ENCODE measurements around the gene ATG3.
"Not testable (repeated sequence)": the region's sequence is repeated elsewhere in the genome, so short reads cannot be mapped to it uniquely, and the experiment has no call there.

Gene ATG3

DNA sequence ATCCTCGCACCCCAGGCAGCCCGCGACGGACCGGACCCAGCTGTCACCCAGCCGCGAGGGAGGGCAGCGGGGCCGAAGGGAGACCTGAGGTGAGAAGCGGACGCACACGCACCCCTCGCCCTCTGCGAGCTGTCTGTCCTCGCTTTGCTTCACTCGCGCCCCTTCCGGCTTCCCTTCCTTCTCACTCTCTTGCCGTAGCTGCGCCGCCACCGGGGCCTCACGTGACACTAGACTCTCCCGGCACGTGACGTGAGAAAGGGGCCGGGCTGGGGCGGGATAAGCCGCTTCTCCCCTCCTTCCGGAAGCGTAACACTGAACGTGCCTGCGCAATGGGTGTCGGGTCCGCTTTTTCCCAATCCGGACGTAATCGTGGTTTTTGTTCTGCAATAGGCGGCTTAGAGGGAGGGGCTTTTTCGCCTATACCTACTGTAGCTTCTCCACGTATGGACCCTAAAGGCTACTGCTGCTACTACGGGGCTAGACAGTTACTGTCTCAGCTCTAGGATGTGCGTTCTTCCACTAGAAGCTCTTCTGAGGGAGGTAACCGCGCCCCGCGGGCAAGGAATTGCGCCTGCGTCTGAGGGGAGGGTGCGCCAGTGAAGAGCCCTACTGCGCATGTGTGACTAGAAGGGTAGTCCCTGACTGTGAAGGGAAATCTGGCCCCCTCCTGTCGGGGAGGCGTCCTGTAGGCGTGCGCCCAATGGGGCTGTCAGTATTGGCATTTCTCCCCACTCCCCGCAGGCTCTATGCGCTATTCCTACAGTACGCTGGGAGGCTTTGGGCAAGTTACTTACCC lies at the start of gene ATG3, which contains the start of gene SLC35A5:
Gene ATG3, minus strand, starts transcription at position 229 of the 796 bp plus-strand sequence. CDS start 434 bp downstream, outside the sequence.
Gene SLC35A5, plus strand, starts transcription at position 312 of the 796 bp plus-strand sequence. CDS start 1,359 bp downstream, outside the sequence.
- peak; percentile 98 to 99 for DNase-seq

DNA sequence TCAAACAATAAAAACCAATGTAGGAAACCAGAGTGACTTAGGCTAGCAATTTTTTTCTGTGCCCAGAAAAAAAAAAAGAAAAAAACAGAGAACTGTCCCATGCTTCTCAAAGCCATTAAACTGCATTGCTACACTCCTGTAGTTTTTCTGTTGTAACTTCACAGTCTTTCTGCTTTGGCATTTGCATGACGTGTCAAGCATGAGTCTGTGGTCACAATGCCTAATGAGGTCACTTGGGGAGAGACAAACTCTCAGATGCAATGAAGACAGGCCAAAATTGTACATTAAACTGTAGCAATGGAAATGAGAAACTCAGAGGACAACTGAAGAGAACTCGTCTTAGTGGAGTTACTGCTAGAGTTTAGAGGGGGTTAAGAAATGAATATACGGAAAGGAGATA lies 48.4 kb upstream of the ATG3 start:
- no peak for DNase-seq

DNA sequence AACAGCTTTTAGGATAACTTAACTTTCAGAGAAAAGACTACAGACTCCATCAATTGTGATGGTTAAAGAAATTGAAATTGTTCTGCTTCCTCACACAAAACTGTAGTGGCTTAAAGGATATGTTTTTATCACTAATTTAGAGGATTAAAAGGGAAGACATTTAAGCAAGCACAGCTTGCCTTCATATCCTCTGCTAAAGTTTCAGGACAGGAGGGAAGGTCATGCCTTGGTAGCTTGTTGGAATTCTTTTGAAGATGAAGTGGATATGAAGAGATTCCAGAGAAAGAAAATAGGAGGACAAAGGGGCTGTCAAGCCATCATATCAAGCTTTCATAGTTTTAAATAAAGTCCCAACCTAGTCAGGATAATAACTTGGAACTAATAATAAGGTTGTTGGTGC lies 46.1 kb upstream of the ATG3 start:
- no peak for DNase-seq

DNA sequence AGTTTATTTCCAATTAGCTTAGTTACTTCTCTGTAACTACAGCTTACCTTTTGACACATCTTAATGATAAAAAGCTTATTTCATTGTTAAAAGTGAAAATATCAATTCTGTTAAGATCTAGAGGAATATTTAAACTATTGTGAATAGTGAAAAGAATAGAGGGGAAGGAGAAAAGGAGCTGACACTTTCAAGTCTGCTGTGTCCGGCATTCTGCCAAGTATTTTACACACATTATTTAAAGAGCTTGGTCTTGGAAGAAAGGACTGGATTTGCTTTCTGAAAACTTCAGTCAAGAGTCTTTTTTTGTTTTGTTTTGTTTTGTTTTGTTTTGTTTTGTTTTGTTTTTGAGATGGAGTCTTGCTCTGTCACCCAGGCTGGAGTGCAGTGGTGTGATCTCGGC lies 44.3 kb upstream of the ATG3 start:
- DNase-seq: no peak

DNA sequence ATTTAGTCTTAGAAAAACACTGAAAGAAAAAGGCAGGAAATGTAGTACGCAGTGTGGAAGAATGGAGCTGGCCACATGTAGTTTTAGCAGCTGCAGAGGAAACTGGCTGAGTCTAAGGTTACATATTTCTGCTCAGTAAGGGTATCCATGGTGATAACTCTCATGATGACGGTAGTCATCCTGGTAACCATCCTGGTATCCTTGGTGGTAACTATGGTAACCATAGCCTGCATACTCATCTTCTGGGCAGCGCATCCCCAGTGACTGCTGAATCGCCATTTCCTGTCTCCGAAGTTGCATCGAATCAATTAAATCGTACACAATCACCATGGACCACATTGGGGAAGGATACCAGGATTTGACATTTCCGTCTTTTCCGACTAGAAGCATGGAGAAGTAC lies 43.5 kb upstream of the ATG3 start:
- DNase-seq: no peak

DNA sequence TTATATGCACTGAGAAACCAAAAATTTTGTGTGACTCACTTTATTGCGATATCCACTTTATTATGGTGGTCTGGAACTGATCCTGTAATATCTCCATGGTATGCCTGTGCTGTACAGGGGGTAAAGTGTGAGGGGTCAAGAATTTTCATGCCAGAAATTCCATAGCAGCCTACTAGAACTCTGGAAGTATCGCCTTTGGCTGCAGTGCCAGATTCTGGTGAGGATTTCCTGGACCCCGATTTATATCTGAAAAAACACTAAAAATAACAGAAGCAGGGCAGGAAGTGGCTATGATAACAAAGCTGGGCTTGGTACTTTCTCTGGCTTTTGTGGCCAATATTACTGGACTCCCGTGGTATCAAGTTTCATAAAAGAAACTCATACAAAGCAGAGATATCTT lies 42.8 kb upstream of the ATG3 start:
- no peak for DNase-seq

DNA sequence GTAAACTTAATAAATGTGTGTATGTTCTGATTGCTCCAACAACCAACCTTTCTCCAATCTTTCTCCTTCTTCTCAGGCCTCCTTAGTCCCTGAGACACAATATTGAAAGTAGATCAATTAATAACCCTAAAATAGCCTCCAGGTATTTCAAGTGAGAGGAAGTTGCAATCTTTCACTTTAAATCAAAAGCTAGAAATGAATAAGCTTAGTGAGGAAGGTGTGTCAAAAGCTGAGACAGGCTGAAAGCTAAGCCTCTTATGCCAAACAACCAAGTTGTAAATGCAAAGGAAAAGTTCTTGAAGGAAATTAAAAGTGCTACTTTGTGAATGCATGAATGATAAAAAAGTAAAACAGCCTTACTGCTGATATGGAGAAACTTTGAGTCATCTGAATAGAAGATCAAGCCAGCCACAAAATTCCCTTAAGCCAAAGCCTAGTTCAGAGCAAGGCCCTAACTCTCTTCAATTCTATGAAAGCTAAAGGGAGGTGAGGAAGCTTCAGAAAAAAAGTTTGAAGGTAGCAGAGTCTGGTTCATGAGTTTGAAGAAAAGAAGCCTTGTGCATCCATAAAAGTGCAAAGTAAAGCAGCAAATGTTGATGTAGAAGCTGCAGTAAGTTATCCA lies 40.6 kb upstream of the ATG3 start:
- no peak for DNase-seq

DNA sequence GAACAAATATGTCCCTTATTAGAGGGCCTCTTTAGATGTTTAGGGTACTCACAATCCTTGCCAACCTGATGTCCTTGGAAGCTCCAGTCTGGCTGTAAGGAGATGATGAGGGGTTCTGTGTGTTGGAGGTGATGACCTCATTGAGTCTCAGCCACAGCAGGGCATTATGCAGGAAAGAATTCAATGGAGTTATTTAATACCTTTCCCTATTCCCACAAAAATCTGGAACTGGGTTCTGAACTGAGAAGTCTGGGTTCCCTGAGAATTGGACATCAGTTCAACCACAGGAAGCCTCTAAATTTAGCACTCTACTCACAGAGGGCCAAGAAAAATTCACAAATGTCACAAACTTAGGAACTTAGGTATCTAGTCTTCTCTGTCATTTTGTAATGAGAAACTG lies 37.0 kb upstream of the ATG3 start:
- no peak for DNase-seq

DNA sequence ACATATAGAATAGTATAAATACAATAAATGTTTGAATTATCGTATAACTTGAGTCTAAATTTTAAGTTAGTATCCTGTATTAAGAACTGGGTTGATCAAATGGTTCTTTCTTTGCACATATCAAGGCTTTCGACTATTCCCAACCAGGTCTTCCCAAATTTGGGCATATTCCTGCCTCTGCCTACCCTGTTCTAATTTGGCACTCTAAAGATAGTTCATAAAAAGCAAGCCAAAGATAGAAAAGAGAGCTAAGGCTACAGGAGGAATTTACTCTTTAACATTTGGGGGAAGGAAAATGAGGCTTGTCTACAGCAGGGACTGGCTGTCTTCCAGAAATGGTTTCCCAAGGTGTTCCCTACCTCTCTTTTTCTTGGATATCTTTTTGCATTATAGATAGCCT lies 36.2 kb upstream of the ATG3 start:
- no peak for DNase-seq

DNA sequence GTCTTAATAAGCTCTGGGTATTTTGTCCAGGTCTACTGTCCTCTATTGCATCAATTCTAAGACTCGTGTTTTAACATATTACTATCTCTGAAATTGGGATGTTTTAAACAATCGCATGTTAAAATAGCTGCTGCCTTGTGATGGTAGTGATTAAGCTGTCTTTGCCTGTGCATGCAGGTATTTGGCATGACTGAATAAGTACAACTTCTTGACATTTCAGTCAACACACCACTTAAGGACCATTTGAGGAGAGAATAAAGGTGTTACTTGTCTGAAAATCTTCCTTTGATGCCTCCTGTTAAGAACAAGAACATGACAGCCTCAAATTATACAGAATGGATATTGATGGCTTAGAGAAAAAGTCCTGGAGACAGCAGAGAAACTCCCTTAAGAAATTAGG lies 33.1 kb upstream of the ATG3 start:
- DNase-seq: no peak

DNA sequence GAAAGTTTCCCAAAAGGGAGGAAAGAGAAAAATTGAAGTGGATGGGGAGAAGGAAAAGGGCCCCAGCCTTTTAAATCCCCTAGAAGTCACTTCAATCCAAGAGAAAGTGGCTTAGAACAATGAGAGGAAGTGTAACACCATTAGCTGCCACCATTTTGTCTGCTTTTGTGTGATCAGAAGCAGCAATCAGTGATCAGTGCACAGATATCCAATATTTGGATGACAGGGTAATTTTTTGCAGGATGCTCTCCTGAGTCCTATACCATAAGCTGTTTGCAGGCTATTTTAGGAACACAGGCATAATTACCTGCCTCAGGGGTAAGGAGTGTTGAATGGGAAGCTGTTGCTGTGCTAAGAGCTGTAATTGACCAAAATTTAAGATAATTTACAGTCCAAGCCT lies 31.5 kb upstream of the ATG3 start:
- DNase-seq: no peak

DNA sequence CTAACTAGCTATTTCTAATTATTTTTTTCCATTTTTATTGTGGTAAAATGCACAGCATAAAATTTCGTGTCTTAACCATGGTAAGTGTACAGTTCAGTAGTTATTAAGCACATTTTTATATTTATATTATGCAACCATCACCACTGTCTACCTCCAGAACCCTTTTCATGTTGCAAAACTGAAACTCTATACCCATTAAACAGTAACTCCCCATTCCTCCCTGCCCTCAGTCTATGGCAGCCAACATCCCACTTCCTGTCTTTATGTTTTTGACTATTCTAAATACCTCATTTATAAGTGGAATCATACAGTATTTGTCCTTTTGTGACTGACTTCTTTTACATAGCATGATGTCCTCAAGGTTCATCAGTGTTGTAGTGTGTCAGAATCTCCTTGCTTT lies 25.6 kb upstream of the ATG3 start:
- no peak for DNase-seq

DNA sequence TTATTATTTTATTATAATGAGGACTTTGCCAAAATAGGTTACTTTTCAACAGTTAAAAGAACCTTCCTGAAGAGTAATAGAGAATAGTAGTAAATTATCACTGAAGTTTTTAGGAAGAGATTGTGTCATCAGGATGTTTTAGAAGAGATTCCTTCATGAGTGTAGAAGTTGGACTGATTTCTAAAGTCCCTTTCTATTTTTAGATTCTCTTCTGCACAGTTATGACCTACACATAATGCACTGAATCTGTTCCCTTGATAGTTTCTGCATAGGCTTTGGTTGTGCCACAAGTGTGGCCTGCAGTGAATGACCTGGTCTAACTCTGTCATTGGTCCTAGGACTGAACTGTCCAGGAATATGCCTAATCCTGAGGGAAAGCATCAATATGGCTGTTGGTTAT lies 24.0 kb upstream of the ATG3 start:
- DNase-seq: no peak

DNA sequence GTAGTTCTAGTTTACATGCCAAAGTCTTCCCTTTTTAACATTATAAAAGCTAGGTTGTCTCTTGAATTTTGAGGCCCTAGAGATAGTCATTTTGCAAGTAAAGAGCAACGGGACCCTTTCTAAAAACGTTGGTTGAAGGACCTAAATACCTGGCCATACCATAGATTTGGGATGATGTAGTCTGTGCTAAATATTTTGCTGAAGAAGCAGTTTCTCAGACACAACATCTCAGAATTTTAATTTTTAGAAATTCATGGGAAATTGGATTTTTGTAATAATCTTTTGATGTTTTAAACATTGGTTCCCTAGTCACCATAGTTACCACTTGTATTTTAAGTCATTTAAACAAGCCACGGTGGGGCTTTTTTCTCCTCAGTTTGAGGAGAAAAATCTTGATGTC lies 21.3 kb upstream of the ATG3 start:
- no peak for DNase-seq

DNA sequence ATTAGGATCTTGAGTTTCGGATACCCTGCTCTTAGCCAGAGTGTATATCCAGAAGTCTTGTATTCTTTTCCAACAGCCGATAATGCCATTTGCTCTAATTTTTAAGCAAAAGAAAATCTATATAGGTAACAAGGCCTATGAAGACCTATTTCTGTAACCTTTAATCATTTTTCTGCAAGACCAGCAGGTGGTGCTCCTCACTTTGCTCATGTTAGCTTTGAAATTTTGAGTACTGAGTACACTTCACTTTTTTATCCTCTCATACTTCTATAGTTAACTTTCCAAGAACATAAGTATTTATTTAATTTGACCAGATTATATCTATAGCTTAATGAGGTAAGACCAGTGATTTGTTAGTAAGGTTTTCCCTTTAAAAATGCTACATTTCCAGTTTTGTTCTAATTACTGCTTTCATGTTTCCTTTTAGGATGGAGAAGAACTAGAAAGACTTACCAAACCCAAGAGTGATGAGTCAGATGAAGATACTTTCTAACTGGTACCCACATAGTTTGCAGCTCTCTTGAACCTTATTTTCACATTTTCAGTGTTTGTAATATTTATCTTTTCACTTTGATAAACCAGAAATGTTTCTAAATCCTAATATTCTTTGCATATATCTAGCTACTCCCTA lies 20.6 kb upstream of the ATG3 start:
- peak; percentile 12 to 36 for DNase-seq

DNA sequence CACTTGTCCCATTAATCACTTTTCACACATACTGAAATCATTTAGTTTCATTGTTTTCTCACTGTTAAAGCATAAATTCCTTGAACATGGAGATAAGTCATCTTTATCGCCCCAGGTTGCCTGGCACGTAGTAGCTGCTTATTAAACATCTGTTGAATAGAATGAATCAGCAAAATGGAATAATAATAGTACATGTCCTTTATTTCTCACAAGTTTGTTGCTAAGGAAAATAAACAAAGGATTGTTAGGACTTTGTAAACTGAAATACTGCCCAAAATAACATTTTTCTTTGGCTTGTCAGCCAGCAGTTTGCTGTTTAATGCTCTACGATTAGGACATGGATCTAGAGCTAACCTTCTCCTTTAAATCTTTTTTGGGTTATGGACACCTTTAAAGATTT lies 17.9 kb upstream of the ATG3 start:
- DNase-seq: no peak

DNA sequence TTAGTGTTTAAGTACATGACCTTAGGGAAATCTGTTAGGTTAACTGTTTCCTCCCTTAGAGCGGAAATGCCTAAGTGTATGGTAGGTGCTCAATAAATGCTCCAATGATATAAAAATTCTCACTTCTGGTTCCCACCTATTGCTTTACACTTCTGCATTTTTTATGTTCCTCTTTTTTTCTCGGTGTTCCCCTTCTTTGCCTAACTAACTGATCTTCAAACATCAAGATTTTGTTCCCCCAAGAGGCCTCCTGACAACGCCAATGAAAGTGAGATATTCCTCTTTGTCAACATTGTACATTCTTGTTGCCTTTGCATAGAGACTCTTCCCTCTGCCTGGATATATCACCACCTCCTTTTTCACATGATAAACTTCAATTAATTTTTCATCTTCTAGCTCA lies 17.5 kb upstream of the ATG3 start:
- DNase-seq: peak in 1 of 2 donors; percentile 12

DNA sequence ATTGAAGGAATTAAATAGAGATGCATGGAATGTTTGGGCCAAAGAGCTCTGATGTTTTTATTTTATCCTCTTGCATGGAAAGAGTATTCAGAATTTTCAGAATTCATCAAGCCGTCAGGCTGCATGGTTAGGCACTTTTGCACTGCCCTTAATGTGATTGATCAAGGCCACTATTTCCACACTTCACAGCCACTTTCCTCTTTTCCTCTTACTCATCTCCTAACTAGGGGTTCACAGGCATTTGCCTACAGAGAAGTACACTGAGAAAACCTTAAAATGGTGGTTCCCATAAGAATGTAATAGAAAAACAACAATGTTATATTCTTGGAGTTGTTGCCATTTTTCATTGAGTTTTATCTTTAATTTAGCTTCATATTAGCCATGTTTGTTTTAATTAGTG lies 10.9 kb upstream of the ATG3 start:
- no peak for DNase-seq

DNA sequence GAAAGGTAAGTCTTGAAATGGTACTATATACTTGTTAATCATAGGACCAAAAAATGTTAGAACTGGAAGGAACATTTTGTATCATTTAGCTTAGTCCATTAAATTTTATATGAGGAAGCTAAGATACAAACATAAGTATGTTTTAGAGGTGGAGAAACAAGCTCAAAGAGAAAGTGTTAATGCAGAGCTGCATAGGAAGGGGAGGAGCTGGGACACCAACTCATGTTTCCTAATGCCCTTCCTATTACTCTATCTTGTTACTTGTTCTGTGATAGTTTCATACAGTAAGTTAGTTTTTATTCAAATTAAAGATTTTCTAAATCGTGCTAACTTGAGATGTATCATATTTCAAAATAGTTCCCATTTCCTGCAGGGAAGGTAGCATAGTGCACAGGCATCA lies 7.5 kb upstream of the ATG3 start:
- DNase-seq: no peak

DNA sequence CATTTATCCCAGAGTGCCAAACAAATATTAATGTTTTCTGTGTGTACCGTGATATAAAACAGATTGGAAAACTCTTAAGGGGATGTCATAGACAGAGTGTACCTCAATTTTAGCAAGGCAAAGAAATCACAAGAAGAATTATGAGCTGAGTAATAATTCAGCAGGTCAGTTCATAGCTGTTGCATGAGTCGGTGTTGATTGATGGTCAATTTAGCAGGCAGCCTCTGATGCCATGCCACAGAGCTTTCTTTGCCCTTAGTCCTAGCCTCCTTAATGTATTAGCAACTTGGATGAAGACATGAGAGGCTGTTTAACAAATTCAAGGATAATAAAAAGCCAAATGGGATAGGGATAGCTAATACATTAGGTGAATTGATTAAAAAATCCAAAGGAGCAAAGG lies 6.9 kb upstream of the ATG3 start:
- no peak for DNase-seq

DNA sequence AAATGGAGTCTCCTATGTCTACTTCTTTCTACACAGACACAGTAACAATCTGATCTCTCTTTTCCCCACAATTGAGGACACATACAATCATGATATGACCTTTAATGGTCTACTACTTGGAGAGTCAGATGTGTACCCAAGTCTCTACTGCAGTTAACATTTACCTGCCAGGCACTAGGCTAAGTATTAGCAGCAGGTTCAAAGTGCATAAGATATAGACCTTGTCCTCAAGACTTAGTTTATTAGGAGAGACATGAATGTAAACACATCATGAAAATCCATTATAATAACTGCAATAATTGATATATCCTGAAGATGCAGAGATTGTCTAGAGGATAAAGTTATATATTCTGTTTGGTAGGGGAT lies 3.2 kb upstream of the ATG3 start:
- DNase-seq: no peak

DNA sequence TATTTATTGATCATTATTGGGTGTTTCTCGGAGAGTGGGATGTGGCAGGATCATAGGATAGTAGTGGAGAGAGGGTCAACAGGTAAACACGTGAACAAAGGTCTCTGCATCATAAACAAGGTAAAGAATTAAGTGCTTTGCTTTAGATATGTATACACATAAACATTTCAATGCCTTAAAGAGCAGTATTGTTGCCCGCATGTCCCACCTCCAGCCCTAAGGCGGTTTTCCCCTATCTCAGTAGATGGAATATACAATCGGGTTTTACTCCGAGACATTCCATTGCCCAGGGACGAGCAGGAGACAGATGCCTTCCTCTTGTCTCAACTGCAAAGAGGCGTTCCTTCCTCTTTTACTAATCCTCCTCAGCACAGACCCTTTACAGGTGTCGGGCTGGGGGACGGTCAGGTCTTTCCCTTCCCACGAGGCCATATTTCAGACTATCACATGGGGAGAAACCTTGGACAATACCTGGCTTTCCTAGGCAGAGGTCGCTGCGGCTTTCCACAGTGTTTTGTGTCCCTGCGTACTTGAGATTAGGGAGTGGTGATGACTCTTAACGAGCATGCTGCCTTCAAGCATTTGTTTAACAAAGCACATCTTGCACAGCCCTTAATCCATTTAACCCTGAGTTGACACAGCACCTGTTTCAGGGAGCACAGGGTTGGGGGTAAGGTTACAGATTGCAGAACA lies 2.6 kb upstream of the ATG3 start:
- DNase-seq: not testable (repeated sequence)

DNA sequence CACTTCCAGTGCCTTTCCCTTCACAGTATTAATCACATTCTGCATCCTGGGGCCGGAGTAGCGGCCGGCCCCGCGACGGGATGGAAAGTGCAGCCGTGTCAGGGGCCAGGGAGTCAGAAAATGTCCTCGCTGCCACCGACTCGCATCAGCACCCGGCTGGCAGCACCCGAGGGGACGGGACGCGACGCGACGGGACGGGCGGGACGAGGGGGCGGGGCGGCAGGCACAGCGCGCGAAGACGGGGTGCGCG lies 353 bp downstream of the ATG3 start:
- DNase-seq: no peak
